Natural killer cell (primary cell): ENCODE results near the gene FBXL19. TPM values are rescaled to one million over a fixed set of nuclear protein-coding genes. Genes with fewer than 3 reads are reported as not detected.

Experiments used
- ATAC-seq, 3 donors: fragments of 150-1000 bp in 2 of 3; fragments of 200-7000 bp in 1 of 3; cut with Tn5 transposase; 1 replicate in 1 of 3; 2 replicates in 2 of 3; pipeline ENCODE4 v1.10.0; 2021; ENCODE audit warnings: mild to moderate bottlenecking in 2 of 3, moderate library complexity in 2 of 3
- DNase-seq, 2 donors: peaks; one replicate each; pipeline versions ENCODE4 v3.0.0 to v3.0.0-alpha.2; 2013 to 2021; ENCODE audit warnings: mixed read lengths in 1 of 2
- H3K27ac ChIP-seq: one replicate; pipeline ENCODE4 v1.5.1; 2013; ENCODE audit warnings: mild to moderate bottlenecking, low read length
- H3K27me3 ChIP-seq: one replicate; pipeline ENCODE4 v1.6.1; 2013; ENCODE audit warnings: low read length; ENCODE audit not compliant: control insufficient read depth, insufficient read depth
- H3K36me3 ChIP-seq: one replicate; pipeline ENCODE4 v1.6.1; 2013; ENCODE audit warnings: low read length; ENCODE audit not compliant: control insufficient read depth, insufficient read depth
- H3K4me1 ChIP-seq: one replicate; pipeline ENCODE4 v1.6.1; 2013; ENCODE audit warnings: low read length; ENCODE audit not compliant: control insufficient read depth, insufficient read depth
- H3K4me3 ChIP-seq: one replicate; pipeline ENCODE4 v1.5.1; 2013; ENCODE audit warnings: low read length
- H3K9me3 ChIP-seq: one replicate; pipeline ENCODE4 v1.6.1; 2013; ENCODE audit warnings: low read length; ENCODE audit not compliant: control insufficient read depth, insufficient read depth
- H3K27ac Mint-ChIP-seq, 2 donors: one replicate each; pipeline ENCODE4 v1.8.0; 2022; ENCODE audit warnings: mild to moderate bottlenecking in 2 of 2, mixed read lengths in 2 of 2, moderate library complexity in 1 of 2
- H3K27me3 Mint-ChIP-seq, 2 donors: one replicate each; pipeline ENCODE4 v1.8.0; 2022; ENCODE audit warnings: low read depth in 2 of 2, mixed read lengths in 2 of 2
- H3K36me3 Mint-ChIP-seq: one replicate; pipeline ENCODE4 v1.8.0; 2022; ENCODE audit warnings: mixed read lengths
- H3K4me1 Mint-ChIP-seq, 2 donors: one replicate each; pipeline ENCODE4 v1.8.0; 2022; ENCODE audit warnings: mixed read lengths in 2 of 2
- H3K4me3 Mint-ChIP-seq: one replicate; pipeline ENCODE4 v1.8.0; 2022; ENCODE audit warnings: mild to moderate bottlenecking, moderate library complexity, mixed read lengths
- H3K9me3 Mint-ChIP-seq, 2 donors: one replicate each; pipeline ENCODE4 v1.8.0; 2022; ENCODE audit warnings: mixed read lengths in 2 of 2
- WGBS: methylation state at CpG from one replicate; pipeline ENCODE4 v1.1.7; 2013; ENCODE audit warnings: missing lambda C conversion rate; ENCODE audit not compliant: insufficient coverage; 5-methylcytosine and 5-hydroxymethylcytosine counted together
- intact Hi-C: fragments of 100-400 bp; cut with micrococcal nuclease; formaldehyde crosslinking; loops from one replicate; pipeline ENCODE4 v1.14.2; 2022
- total RNA-seq, 4 donors: library from RNA; stranded (reverse); fragments of 120-200 nt in 1 of 4; gene quantifications; one replicate each; pipeline versions ENCODE4 v1.2.3 to v1.2.4, GENCODE V29; 2013 to 2022
- TF ChIP-seq, protein P1 (sequence below): fragments of 200-600 bp; IDR thresholded peaks from one replicate; pipeline ENCODE4 v1.8.0; 2022; ENCODE audit warnings: antibody characterized with exemption

Gene FBXL19
- total RNA-seq, 3 donors from 2014 or later (not counting 1 experiment from before 2014, with no cell fraction given) = 10.1 to 13.3 (median 12.4) TPM

DNA sequence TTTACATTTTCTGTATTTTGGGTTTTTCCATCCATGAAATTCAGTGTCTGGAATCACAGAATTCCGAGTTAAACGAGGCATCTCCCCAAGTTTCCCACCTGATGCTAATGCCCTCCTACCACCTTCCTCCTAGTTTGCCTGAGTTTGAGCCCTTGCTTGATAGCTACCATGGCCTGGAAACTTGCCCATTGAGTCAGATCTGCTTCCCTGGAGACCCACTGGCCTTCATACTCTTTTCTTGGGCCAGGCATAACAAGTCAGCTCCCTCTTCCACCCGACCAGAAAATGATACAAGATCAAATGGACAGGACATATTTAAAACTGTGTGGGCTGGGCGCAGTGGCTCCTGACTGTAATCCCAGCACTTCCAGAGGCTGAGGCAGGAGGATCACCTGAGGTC lies 44.4 kb downstream of the FBXL19 start:
- 97% methylated on average over 4 of the region's 4 CpGs for WGBS
- H3K4me3 ChIP-seq = no peak overlapping the region
- TF ChIP-seq, protein P1, sequence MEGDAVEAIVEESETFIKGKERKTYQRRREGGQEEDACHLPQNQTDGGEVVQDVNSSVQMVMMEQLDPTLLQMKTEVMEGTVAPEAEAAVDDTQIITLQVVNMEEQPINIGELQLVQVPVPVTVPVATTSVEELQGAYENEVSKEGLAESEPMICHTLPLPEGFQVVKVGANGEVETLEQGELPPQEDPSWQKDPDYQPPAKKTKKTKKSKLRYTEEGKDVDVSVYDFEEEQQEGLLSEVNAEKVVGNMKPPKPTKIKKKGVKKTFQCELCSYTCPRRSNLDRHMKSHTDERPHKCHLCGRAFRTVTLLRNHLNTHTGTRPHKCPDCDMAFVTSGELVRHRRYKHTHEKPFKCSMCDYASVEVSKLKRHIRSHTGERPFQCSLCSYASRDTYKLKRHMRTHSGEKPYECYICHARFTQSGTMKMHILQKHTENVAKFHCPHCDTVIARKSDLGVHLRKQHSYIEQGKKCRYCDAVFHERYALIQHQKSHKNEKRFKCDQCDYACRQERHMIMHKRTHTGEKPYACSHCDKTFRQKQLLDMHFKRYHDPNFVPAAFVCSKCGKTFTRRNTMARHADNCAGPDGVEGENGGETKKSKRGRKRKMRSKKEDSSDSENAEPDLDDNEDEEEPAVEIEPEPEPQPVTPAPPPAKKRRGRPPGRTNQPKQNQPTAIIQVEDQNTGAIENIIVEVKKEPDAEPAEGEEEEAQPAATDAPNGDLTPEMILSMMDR = no peak
- H3K9me3 ChIP-seq = no peaks in the 10 kb centered on the region
- no peak overlapping the region for H3K27ac Mint-ChIP-seq
- peaks cover 80% of the 10 kb centered on the region for H3K36me3 ChIP-seq
- peaks cover 0 to 7% of the 10 kb centered on the region in 2 donors for H3K4me1 Mint-ChIP-seq
- H3K4me1 ChIP-seq = no peaks in the 10 kb centered on the region
- no peaks in the 10 kb centered on the region for H3K27me3 ChIP-seq
- H3K4me3 Mint-ChIP-seq = no peak overlapping the region
- no peak for DNase-seq
- H3K36me3 Mint-ChIP-seq = peaks cover 6% of the 10 kb centered on the region
- H3K27ac ChIP-seq = no peak overlapping the region
- intact Hi-C loops = no loop called here
- ATAC-seq = no peak
- H3K9me3 Mint-ChIP-seq = no peaks in the 10 kb centered on the region
- H3K27me3 Mint-ChIP-seq = no peaks in the 10 kb centered on the region

DNA sequence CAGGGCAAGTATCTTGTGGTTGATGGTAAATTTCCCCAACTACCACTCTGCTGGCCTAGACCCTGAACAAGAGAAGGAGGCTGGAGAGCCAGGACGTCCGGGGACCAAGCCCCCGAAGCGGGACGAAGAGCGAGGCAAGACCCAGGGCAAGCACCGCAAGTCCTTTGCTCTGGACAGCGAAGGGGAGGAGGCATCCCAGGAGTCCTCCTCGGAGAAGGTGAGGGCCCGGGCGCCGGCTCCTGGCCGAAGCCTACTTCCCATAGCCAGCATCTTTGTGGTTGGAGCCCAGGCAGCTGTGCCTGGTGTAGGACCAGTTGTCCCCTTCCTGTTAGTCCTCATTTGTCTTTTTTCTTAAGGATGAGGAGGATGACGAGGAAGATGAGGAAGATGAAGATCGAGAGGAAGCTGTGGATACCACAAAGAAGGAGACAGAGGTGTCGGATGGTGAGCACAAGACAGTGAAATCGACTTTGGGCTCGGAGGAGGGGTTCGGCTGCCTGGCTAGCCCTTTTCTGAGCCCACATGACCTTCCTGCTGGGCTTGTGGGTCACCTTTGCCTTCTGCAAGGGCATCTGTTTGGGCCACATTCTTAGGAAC lies 46.0 kb downstream of the FBXL19 start:
- WGBS = 96% methylated on average over 19 of the region's 19 CpGs
- ATAC-seq (no peak), DNase-seq (no peak)
- H3K9me3 Mint-ChIP-seq = no peaks in the 10 kb centered on the region
- Histone ChIP-seq H3K9me3 (no peaks in the 10 kb centered on the region), H3K27ac (no peak overlapping the region), H3K4me1 (no peaks in the 10 kb centered on the region), H3K36me3 (peaks cover 81% of the 10 kb centered on the region), H3K27me3 (no peaks in the 10 kb centered on the region), H3K4me3 (no peak overlapping the region)
- intact Hi-C loops = no loop called here
- H3K27me3 Mint-ChIP-seq = no peaks in the 10 kb centered on the region
- peaks cover 0 to 14% of the 10 kb centered on the region in 2 donors for H3K4me1 Mint-ChIP-seq
- TF ChIP-seq, protein P1 = no peak
- H3K27ac Mint-ChIP-seq = no peak overlapping the region
- H3K4me3 Mint-ChIP-seq = no peak overlapping the region
- peaks cover 6% of the 10 kb centered on the region for H3K36me3 Mint-ChIP-seq

DNA sequence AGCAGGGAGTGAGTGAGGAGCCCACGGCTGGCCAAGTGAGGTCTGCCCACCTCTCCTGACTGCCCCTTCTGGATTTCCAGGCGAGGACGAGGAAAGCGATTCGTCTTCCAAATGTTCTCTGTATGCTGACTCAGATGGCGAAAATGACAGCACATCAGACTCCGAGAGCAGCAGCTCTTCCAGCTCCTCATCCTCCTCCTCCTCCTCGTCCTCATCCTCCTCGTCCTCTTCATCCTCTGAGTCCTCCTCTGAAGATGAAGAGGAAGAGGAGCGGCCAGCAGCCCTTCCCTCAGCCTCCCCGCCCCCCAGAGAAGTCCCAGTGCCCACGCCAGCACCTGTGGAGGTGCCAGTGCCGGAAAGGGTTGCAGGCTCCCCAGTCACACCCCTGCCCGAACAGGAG lies 47.9 kb downstream of the FBXL19 start:
- Histone ChIP-seq H3K27ac (no peak overlapping the region), H3K4me3 (no peak overlapping the region), H3K36me3 (peaks cover 67% of the 10 kb centered on the region), H3K9me3 (no peaks in the 10 kb centered on the region), H3K27me3 (no peaks in the 10 kb centered on the region), H3K4me1 (no peaks in the 10 kb centered on the region)
- no peak overlapping the region for H3K27ac Mint-ChIP-seq
- ATAC-seq (no peak), DNase-seq (no peak)
- intact Hi-C loops = no loop called here
- no peaks in the 10 kb centered on the region for H3K27me3 Mint-ChIP-seq
- peaks cover 0 to 15% of the 10 kb centered on the region in 2 donors for H3K4me1 Mint-ChIP-seq
- TF ChIP-seq, protein P1 = no peak
- H3K9me3 Mint-ChIP-seq = no peaks in the 10 kb centered on the region
- H3K36me3 Mint-ChIP-seq = peaks cover 6% of the 10 kb centered on the region
- WGBS = 98% methylated on average over 14 of the region's 14 CpGs
- no peak overlapping the region for H3K4me3 Mint-ChIP-seq

DNA sequence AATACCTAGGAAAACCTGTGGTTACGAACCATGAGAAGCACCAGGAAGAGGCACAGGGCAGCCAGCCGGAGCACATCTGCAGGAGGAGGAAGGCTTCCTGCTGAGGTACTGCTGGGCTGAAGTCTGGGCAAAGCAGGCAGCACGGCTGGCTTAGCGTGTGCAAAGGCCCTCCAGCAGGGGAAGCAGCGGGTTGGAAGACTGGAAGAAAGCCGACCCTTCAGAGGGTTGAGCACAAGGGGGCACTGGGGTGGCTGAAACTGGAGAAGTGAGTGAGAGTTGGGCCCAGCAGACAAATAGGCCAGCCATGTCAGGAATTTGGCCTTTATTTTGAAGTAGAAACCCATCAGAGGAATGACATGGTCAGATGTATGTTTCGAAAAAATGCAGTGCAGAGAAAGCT lies 49.5 kb downstream of the FBXL19 start:
- ATAC-seq = no peak

More for the DNA sequence above, 49.5 kb downstream of the FBXL19 start:
- TF ChIP-seq, protein P1 = no peak
- H3K4me3 ChIP-seq = no peak overlapping the region
- no peak overlapping the region for H3K27ac ChIP-seq
- no peak overlapping the region for H3K4me3 Mint-ChIP-seq
- no peaks in the 10 kb centered on the region for H3K9me3 Mint-ChIP-seq
- no peak overlapping the region for H3K27ac Mint-ChIP-seq
- H3K36me3 Mint-ChIP-seq = peaks cover 6% of the 10 kb centered on the region
- intact Hi-C loops = no loop called here
- no peaks in the 10 kb centered on the region for H3K27me3 Mint-ChIP-seq
- peaks cover 64% of the 10 kb centered on the region for H3K36me3 ChIP-seq
- H3K4me1 ChIP-seq = no peaks in the 10 kb centered on the region
- 97% methylated on average over 7 of the region's 7 CpGs for WGBS
- no peaks in the 10 kb centered on the region for H3K27me3 ChIP-seq
- H3K4me1 Mint-ChIP-seq = peaks cover 0 to 23% of the 10 kb centered on the region in 2 donors
- H3K9me3 ChIP-seq = no peaks in the 10 kb centered on the region
- no peak for DNase-seq
